Osteocyte (in vitro differentiated cells): ENCODE measurements around the gene KRT222. TPM values are rescaled to one million over a fixed set of nuclear protein-coding genes. Genes with fewer than 3 reads are reported as not detected.

Experiments
- DNase-seq: peaks from one replicate; pipeline ENCODE4 v3.0.0; 2021; ENCODE audit warnings: mixed read lengths; ENCODE audit not compliant: unreplicated experiment; ENCODE audit errors: extremely low spot score
- H3K27ac Mint-ChIP-seq: one replicate; pipeline ENCODE4 v1.8.0; 2021; ENCODE audit warnings: mild to moderate bottlenecking, mixed read lengths; ENCODE audit not compliant: unreplicated experiment
- H3K27me3 Mint-ChIP-seq: one replicate; pipeline ENCODE4 v1.8.0; 2021; ENCODE audit warnings: mixed read lengths; ENCODE audit not compliant: unreplicated experiment
- H3K36me3 Mint-ChIP-seq: one replicate; pipeline ENCODE4 v1.8.0; 2021; ENCODE audit warnings: mixed read lengths; ENCODE audit not compliant: unreplicated experiment
- H3K4me1 Mint-ChIP-seq: one replicate; pipeline ENCODE4 v1.8.0; 2021; ENCODE audit warnings: mixed read lengths; ENCODE audit not compliant: unreplicated experiment
- H3K4me3 Mint-ChIP-seq: one replicate; pipeline ENCODE4 v1.8.0; 2021; ENCODE audit warnings: mild to moderate bottlenecking, moderate library complexity, mixed read lengths; ENCODE audit not compliant: unreplicated experiment
- H3K9me3 Mint-ChIP-seq: one replicate; pipeline ENCODE4 v1.8.0; 2021; ENCODE audit warnings: mixed read lengths; ENCODE audit not compliant: unreplicated experiment
- long read RNA-seq: library from polyadenylated mRNA; unstranded; transcript quantifications from one replicate; pipeline ENCODE4 v2.0.0, GENCODE V29; 2021
- total RNA-seq: library from RNA; stranded (reverse); gene quantifications from 2 replicates; pipeline ENCODE4 v1.2.1, GENCODE V29; 2021
- TF ChIP-seq, protein P1 (sequence below): fragments of 200-600 bp; sonication (generic); IDR thresholded peaks from 2 replicates; pipeline ENCODE4 v1.5.0; 2021; ENCODE audit warnings: antibody characterized with exemption, mild to moderate bottlenecking, moderate library complexity

KRT222 gene
- total RNA-seq = not detected in 2 replicates
- long read RNA-seq = 0 reads

DNA sequence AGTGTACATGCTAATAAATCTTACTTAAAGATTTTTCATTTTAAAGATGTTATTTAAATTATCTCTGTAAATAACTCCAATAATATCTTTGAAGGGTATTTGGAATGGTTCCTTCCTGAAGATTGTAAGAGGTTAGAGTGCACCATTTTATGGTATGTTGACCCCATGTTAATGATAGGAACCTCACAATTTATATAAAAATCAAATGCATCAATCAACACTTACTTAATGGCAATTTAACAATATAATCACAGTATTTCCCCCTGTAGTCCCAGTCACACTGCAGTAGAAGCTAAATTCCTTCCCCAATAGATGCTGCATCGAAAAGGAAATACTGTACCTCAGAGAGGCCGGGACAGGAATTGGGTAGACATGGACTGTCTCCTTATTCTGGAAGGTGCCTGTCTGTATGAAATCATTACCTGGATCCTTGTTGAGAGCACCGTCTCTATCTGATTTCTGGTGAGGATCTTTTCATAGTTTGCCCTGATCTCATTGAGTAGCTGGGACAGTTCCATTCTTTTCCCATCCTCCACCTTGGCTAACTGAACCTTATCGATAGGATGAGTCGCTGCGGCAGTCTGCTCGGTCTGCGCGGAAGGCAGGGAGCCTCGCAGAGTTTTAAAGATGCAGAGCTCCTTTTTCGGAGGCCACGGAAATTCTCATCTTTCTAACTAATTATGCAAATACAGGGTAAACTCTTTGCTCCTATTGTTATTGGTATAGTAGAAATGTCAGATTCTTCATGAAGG is at the start of gene KRT222:
Gene KRT222 (minus strand): TSS at position 596 of the 752 bp plus-strand sequence. CDS start 78 bp downstream, at position 518.
- Mint-ChIP-seq H3K27ac (no peak within 1 kb of the TSS), H3K27me3 (peaks cover 65% of the 10 kb centered on the region), H3K4me1 (peaks cover 4% of the 10 kb centered on the region), H3K36me3 (no peaks in the 10 kb centered on the region), H3K4me3 (peak within 1 kb of the TSS; percentile 11), H3K9me3 (no peaks in the 10 kb centered on the region)
- TF ChIP-seq, protein P1, sequence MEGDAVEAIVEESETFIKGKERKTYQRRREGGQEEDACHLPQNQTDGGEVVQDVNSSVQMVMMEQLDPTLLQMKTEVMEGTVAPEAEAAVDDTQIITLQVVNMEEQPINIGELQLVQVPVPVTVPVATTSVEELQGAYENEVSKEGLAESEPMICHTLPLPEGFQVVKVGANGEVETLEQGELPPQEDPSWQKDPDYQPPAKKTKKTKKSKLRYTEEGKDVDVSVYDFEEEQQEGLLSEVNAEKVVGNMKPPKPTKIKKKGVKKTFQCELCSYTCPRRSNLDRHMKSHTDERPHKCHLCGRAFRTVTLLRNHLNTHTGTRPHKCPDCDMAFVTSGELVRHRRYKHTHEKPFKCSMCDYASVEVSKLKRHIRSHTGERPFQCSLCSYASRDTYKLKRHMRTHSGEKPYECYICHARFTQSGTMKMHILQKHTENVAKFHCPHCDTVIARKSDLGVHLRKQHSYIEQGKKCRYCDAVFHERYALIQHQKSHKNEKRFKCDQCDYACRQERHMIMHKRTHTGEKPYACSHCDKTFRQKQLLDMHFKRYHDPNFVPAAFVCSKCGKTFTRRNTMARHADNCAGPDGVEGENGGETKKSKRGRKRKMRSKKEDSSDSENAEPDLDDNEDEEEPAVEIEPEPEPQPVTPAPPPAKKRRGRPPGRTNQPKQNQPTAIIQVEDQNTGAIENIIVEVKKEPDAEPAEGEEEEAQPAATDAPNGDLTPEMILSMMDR = no peak
- no peak for DNase-seq

DNA sequence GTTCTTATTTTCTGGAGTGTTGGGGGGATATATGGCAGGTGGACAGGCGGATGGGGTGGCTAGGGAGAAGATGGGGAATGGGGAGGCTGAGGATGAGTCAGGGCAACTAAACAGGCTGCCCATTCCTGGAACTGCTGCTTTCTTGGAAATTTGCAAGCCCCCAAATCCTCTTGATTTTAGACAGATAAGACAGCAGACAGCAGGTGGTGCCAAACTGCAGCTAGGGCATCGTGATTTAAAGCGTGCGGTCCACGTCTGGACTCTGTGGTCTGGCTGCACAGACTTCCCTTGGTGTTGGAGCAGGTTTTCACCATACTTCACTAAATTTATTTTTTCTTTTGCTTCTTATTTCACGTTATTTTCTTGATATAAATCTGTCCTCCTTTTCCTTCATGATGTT is 49.5 kb upstream of the KRT222 start:
- H3K27me3 Mint-ChIP-seq = peaks cover 62% of the 10 kb centered on the region

DNA sequence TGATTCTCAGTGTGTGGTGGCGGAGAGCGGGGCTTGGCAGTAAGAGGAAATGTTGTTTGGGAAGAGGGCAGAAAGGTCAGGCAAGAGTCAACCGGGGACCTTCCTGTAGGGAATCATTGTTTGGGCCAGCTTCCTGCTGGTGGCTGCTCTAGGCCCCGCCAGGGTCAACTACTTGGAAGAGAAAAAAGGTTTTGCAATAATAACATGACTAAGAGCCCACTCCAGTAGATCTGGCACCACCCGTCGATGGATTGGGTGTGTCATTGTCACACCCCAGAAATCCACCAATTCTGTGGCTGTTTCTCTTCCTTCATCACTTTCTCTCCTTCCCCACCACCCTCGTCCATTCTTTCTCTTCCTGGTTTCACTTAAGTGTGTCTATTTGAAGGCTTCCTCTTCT is 42.8 kb upstream of the KRT222 start:
- Mint-ChIP-seq H3K4me1 (no peaks in the 10 kb centered on the region), H3K36me3 (no peaks in the 10 kb centered on the region), H3K27ac (no peak overlapping the region), H3K27me3 (peaks cover 57% of the 10 kb centered on the region), H3K4me3 (no peak overlapping the region), H3K9me3 (no peaks in the 10 kb centered on the region)
- no peak for DNase-seq
- TF ChIP-seq, protein P1 = no peak

More for the DNA sequence above, 49.5 kb upstream of the KRT222 start:
- TF ChIP-seq, protein P1 = peak; percentile 11
- Mint-ChIP-seq H3K4me1 (no peaks in the 10 kb centered on the region), H3K9me3 (no peaks in the 10 kb centered on the region), H3K4me3 (no peak overlapping the region), H3K27ac (no peak overlapping the region), H3K36me3 (no peaks in the 10 kb centered on the region)
- DNase-seq = no peak

DNA sequence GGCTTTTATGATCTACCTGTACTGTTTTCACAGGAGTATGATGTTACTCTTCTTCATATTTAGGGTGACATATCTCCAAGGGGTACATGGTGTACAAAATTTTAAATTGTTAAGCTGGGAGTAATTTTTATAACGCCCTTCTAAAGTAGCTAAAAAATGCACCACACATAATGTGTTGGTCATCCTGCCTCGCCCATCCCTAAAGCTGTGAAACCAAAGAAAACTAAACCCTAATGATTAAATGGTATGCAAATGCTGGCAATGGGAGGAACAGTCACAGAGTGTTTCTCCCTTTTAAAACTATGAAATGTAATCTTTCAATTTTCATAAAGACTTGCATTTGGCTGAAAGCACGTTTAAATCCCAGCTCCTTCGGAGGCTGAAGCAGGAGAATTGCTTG is 40.6 kb upstream of the KRT222 start:
- peaks cover 56% of the 10 kb centered on the region for H3K27me3 Mint-ChIP-seq
- DNase-seq = no peak
- no peaks in the 10 kb centered on the region for H3K9me3 Mint-ChIP-seq
- H3K4me1 Mint-ChIP-seq = no peaks in the 10 kb centered on the region
- no peaks in the 10 kb centered on the region for H3K36me3 Mint-ChIP-seq
- no peak overlapping the region for H3K27ac Mint-ChIP-seq
- H3K4me3 Mint-ChIP-seq = no peak overlapping the region
- TF ChIP-seq, protein P1 = no peak

DNA sequence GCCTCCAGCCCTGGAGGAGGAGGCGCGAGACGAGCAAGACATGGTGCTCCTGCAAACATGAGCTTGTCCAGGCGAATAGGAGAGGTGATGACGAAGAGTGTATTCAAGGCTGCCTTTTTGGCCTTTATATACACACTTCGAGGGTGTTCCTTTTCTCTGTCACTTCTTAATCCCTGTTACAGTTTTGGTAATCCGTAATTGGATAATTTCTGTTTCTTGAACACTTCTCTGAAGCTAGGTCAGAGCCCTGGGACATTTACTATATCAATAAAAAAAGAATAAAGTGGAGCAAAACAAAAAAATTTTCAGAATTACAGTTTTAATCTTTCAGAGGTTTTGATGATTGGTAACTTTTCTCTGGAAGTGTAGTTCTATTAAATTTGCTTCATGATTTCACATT is 38.7 kb upstream of the KRT222 start, which contains the start of gene KRT24:
Gene KRT24 (minus strand): TSS at position 101 of the 400 bp plus-strand sequence. CDS start 59 bp downstream, at position 42.
- Mint-ChIP-seq H3K4me3 (no peak within 1 kb of the TSS), H3K27me3 (peaks cover 65% of the 10 kb centered on the region)
- no peak for DNase-seq

More for the DNA sequence above, 38.7 kb upstream of the KRT222 start, which contains the start of gene KRT24:
- Mint-ChIP-seq H3K36me3 (no peaks in the 10 kb centered on the region), H3K27ac (no peak within 1 kb of the TSS), H3K4me1 (no peaks in the 10 kb centered on the region), H3K9me3 (no peaks in the 10 kb centered on the region)
- TF ChIP-seq, protein P1 = no peak
